Smooth muscle cell (in vitro differentiated cells): ENCODE data around the gene RTN4R. TPM values are rescaled to one million over a fixed set of nuclear protein-coding genes. Genes with fewer than 3 reads are reported as not detected.

ENCODE experiments used
- DNase-seq: peaks from one replicate; lab custom pipeline; 2025; ENCODE audit not compliant: unreplicated experiment; lab: John Stamatoyannopoulos, UW
- H2AFZ ChIP-seq: fragments of 200-600 bp; sonication (generic); 2 replicates; pipeline ENCODE4 v1.6.0; 2016; ENCODE audit warnings: antibody characterized with exemption, low read depth, mild to moderate bottlenecking
- H3F3A ChIP-seq: fragments of 200-600 bp; sonication (generic); 2 replicates; pipeline ENCODE4 v1.6.0; 2017; ENCODE audit warnings: antibody characterized with exemption, low read depth
- H3K27ac ChIP-seq: fragments of 200-600 bp; sonication (generic); 2 replicates; pipeline ENCODE4 v1.5.1; 2016; ENCODE audit warnings: low read depth, mild to moderate bottlenecking
- H3K27me3 ChIP-seq: fragments of 200-600 bp; sonication (generic); 2 replicates; pipeline ENCODE4 v1.6.1; 2016; ENCODE audit warnings: low read depth, mild to moderate bottlenecking
- H3K36me3 ChIP-seq: fragments of 200-600 bp; sonication (generic); 2 replicates; pipeline ENCODE4 v1.5.1; 2016; ENCODE audit warnings: low read depth
- H3K4me1 ChIP-seq: fragments of 200-600 bp; sonication (generic); 2 replicates; pipeline ENCODE4 v1.5.1; 2016; ENCODE audit warnings: low read depth
- H3K4me2 ChIP-seq: fragments of 200-600 bp; sonication (generic); 2 replicates; pipeline ENCODE4 v1.6.0; 2016; ENCODE audit warnings: mild to moderate bottlenecking
- H3K4me3 ChIP-seq: fragments of 200-600 bp; sonication (generic); 2 replicates; pipeline ENCODE4 v1.5.1; 2016; ENCODE audit warnings: mild to moderate bottlenecking
- H3K79me2 ChIP-seq: fragments of 200-600 bp; sonication (generic); 2 replicates; pipeline ENCODE4 v1.6.0; 2016; ENCODE audit warnings: low read depth, mild to moderate bottlenecking
- H3K9ac ChIP-seq: fragments of 200-600 bp; sonication (generic); 2 replicates; pipeline ENCODE4 v1.6.0; 2016; ENCODE audit warnings: low read depth
- H3K9me3 ChIP-seq: fragments of 200-600 bp; sonication (generic); replicated peaks from 2 replicates; pipeline ENCODE4 v1.5.1; 2016; ENCODE audit warnings: low read depth
- H4K20me1 ChIP-seq: fragments of 200-600 bp; sonication (generic); 2 replicates; pipeline ENCODE4 v1.6.0; 2016; ENCODE audit warnings: low read depth
- CTCF ChIP-seq: fragments of 200-600 bp; sonication (generic); IDR thresholded peaks from 2 replicates; pipeline ENCODE4 v1.5.1; 2017; ENCODE audit warnings: borderline replicate concordance, mild to moderate bottlenecking, antibody characterized with exemption; ENCODE audit not compliant: insufficient read depth, poor library complexity, severe bottlenecking
- WGBS: methylation state at CpG from one replicate; pipeline ENCODE4 v1.1.7; 2016; ENCODE audit warnings: low lambda C conversion rate; 5-methylcytosine and 5-hydroxymethylcytosine counted together
- polyA plus RNA-seq: library from polyadenylated mRNA; unstranded; fragments of >200 nt; fragmentation: Nextera tagmentation; extraction: Ambion mirVana; gene quantifications from 2 replicates; pipeline ENCODE4 v1.2.1, GENCODE V29; 2016
- total RNA-seq: library from RNA; depleted of rRNA; stranded (reverse); fragments of >200 nt; gene quantifications from 2 replicates; pipeline ENCODE4 v1.2.3, GENCODE V29; 2014

Gene RTN4R
- total and polyA plus RNA-seq, 2 experiments from 2014 or later: 1.8 to 4.7 TPM

DNA sequence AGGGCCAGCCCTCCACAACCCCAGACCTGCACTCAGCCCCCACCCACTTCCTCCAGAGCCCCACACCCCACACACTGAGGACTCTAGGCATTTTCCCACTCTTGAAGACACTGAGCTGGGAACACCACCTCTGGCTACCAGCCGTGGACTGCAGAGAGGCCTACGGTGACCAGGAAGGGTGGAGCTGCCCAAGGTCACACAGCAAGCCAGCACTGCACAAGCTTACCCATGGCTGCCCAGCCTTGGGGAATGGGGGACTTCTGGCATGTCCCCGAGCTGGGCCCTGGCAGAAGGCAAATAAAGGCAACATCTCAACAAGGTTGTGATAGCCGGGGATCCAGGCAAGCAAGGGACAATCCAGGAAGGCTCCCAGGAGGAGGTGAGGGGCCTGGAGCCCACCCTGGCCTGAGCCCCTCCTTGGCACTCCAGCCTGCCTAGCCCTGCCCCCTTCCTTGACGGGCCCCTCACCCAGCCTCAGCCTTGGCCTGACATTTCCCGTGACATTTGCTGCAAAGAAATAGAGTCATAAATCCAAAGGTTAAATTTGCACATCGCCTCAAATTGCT lies 5.5 kb downstream of the RTN4R start:
- H4K20me1 ChIP-seq: no peaks in the 10 kb centered on the region
- WGBS: 87% methylated on average over 7 of the region's 7 CpGs
- no peaks in the 10 kb centered on the region for H3K9me3 ChIP-seq
- no peak overlapping the region for H2AFZ ChIP-seq
- H3K79me2 ChIP-seq: no peaks in the 10 kb centered on the region
- H3K9ac ChIP-seq: no peak overlapping the region
- no peak overlapping the region for H3K4me3 ChIP-seq
- no peak for TF ChIP-seq CTCF
- H3K27me3 ChIP-seq: no peaks in the 10 kb centered on the region
- H3F3A ChIP-seq: no peaks in the 10 kb centered on the region
- no peak overlapping the region for H3K27ac ChIP-seq
- H3K4me1 ChIP-seq: peaks cover 7% of the 10 kb centered on the region
- H3K36me3 ChIP-seq: no peaks in the 10 kb centered on the region
- no peak for DNase-seq
- H3K4me2 ChIP-seq: no peak overlapping the region

DNA sequence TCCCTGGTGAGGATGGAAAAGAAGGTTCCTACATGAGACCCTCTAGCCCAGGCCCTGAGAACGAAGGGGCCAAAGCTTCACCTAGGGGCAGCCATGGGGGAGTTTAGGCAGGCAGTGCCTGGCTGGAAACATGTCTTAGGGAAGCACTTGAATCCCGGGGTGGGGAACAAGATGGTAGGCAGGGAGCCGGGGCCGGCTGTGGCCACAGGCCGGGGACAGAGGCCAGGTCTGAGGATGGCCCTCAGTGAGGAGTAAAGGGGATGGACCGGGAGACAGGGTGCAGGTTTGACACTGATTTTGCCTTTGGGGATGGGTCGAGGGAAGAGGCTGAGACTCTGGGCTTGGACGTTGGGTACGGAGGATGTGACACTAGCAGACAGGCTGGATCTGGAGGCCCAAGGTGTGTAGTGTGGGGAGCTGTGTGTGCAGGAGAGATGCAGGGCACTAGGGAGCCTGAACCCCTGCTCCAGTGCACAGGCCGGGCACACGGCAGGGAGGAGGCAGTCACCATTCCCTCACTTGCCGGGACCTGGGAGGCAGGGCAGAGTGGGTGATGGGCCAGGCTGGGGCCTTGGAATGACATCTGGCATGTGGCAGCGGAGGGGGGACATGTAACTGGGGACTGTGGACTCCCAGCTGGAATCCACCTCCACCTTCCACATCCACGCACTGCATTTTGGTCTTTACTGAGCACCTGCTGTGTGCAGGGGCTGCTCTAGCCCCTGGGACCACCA lies 6.1 kb downstream of the RTN4R start:
- peaks cover 1% of the 10 kb centered on the region for H3K4me1 ChIP-seq
- WGBS: 90% methylated on average over 14 of the region's 14 CpGs
- H3F3A ChIP-seq: no peaks in the 10 kb centered on the region
- H3K4me3 ChIP-seq: no peak overlapping the region
- H3K4me2 ChIP-seq: no peak overlapping the region
- H3K27ac ChIP-seq: no peak overlapping the region
- H3K79me2 ChIP-seq: no peaks in the 10 kb centered on the region
- no peak overlapping the region for H2AFZ ChIP-seq
- H3K36me3 ChIP-seq: no peaks in the 10 kb centered on the region
- H3K27me3 ChIP-seq: no peaks in the 10 kb centered on the region
- H4K20me1 ChIP-seq: no peaks in the 10 kb centered on the region
- no peak for TF ChIP-seq CTCF
- no peaks in the 10 kb centered on the region for H3K9me3 ChIP-seq
- no peak overlapping the region for H3K9ac ChIP-seq
- no peak for DNase-seq

DNA sequence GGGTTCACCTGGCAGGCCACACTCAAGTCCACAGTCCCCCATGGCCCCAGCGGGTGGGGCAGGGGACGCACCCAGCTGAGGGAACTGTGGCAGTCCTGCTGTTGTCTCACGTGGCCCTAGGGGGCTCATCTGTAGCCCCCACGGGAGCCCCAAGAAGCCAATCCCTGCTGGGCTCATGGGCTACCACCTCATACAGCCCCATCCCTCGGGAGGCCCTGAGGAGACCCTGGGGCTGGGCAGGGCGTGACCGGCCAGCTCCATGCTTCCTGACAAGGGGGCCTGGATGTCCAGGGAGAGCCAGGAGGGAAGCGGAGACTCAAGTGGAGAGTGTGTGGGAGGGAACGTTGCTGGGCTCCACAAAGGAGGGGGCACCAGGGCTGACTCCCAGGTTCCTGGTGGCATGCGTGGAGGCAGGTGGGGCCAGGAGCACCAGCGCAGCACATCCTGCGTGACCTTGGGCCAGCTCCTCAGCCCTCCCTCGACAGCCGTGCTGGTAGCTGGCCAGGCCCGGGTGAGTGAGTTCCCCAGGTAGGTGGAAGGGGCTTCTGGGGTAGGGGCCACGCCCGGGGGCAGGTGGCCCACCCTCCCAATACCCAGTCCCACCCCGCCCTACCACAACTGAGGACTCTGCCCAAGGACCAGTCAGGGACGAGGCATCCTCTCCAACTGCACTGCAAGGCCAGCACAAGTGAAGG lies 7.9 kb downstream of the RTN4R start:
- Histone ChIP-seq H3K27me3 (no peaks in the 10 kb centered on the region), H3F3A (no peaks in the 10 kb centered on the region), H3K79me2 (no peaks in the 10 kb centered on the region), H4K20me1 (no peaks in the 10 kb centered on the region), H3K36me3 (no peaks in the 10 kb centered on the region), H2AFZ (no peak overlapping the region), H3K9ac (no peak overlapping the region), H3K27ac (no peak overlapping the region), H3K9me3 (no peaks in the 10 kb centered on the region), H3K4me2 (no peak overlapping the region), H3K4me3 (no peak overlapping the region), H3K4me1 (no peaks in the 10 kb centered on the region)
- no peak for TF ChIP-seq CTCF
- DNase-seq: no peak
- 94% methylated on average over 15 of the region's 19 CpGs for WGBS
